Measurements from ENCODE around the gene ATP1B1. TPM values are rescaled to one million over a fixed set of nuclear protein-coding genes. Genes with fewer than 3 reads are reported as not detected.

The ATP1B1 gene
- total and polyA plus RNA-seq, 7 experiments from 2014 or later, result 0.54 to 10.6 (median 1.9) TPM

- intact Hi-C loops (cut with micrococcal nuclease), result no loop called here
- Mint-ChIP-seq H3K4me3 (no peak overlapping the region), H3K27ac (no peak overlapping the region), H3K4me1 (no peaks in the 10 kb centered on the region), H3K27me3 (no peaks in the 10 kb centered on the region), H3K9me3 (no peaks in the 10 kb centered on the region), H3K36me3 (peaks cover 0 to 9% (median 8%) of the 10 kb centered on the region in 5 donors)
- Histone ChIP-seq H3K27ac (ENCODE audit: low read depth, low read length) (no peak overlapping the region), H3K4me1 (ENCODE audit: control insufficient read depth in 2 of 2, insufficient read depth in 2 of 2, low read length in 2 of 2) (no peaks in the 10 kb centered on the region), H3K4me3 (ENCODE audit: low read length) (no peak overlapping the region), H3K9me3 (ENCODE audit: control insufficient read depth in 2 of 3, low read length in 3 of 3) (no peaks in the 10 kb centered on the region), H3K36me3 (ENCODE audit: control insufficient read depth in 2 of 3, insufficient read depth in 3 of 3, low read length in 3 of 3) (no peaks in the 10 kb centered on the region), H3K27me3 (ENCODE audit: control insufficient read depth in 2 of 2, insufficient read depth in 2 of 2, low read length in 2 of 2) (no peaks in the 10 kb centered on the region)
- ATAC-seq (no peak), DNase-seq (no peak)
- CTCF ChIA-PET, result no interaction called here
- POLR2A ChIA-PET, result no interaction called here
Observed at GRCh38 chr1:169149555-169150286, 43.2 kb downstream of the ATP1B1 start.

GRCh38 chr1:169150641-169151337 is 44.3 kb downstream of the ATP1B1 start:
- Mint-ChIP-seq H3K4me1 (no peaks in the 10 kb centered on the region), H3K27ac (no peak overlapping the region), H3K4me3 (no peak overlapping the region), H3K36me3 (peaks cover 0 to 11% (median 4%) of the 10 kb centered on the region in 5 donors), H3K9me3 (no peaks in the 10 kb centered on the region), H3K27me3 (no peaks in the 10 kb centered on the region)
- Histone ChIP-seq H3K36me3 (ENCODE audit: control insufficient read depth in 2 of 3, insufficient read depth in 3 of 3, low read length in 3 of 3) (no peaks in the 10 kb centered on the region), H3K27ac (ENCODE audit: low read depth, low read length) (no peak overlapping the region), H3K27me3 (ENCODE audit: control insufficient read depth in 2 of 2, insufficient read depth in 2 of 2, low read length in 2 of 2) (no peaks in the 10 kb centered on the region), H3K4me1 (ENCODE audit: control insufficient read depth in 2 of 2, insufficient read depth in 2 of 2, low read length in 2 of 2) (no peaks in the 10 kb centered on the region), H3K9me3 (ENCODE audit: control insufficient read depth in 2 of 3, low read length in 3 of 3) (no peaks in the 10 kb centered on the region), H3K4me3 (ENCODE audit: low read length) (no peak overlapping the region)
- ChIA-PET CTCF (no interaction called here), POLR2A (no interaction called here)
- ATAC-seq (no peak), DNase-seq (no peak)
- intact Hi-C loops (cut with micrococcal nuclease), result no loop called here

GRCh38 chr1:169151338-169151837 is 44.9 kb downstream of the ATP1B1 start:
- peaks cover 0 to 11% (median 0%) of the 10 kb centered on the region in 5 donors for H3K36me3 Mint-ChIP-seq
- Histone ChIP-seq H3K36me3 (ENCODE audit: control insufficient read depth in 2 of 3, insufficient read depth in 3 of 3, low read length in 3 of 3) (no peaks in the 10 kb centered on the region), H3K4me1 (ENCODE audit: control insufficient read depth in 2 of 2, insufficient read depth in 2 of 2, low read length in 2 of 2) (no peaks in the 10 kb centered on the region), H3K27me3 (ENCODE audit: control insufficient read depth in 2 of 2, insufficient read depth in 2 of 2, low read length in 2 of 2) (no peaks in the 10 kb centered on the region), H3K4me3 (ENCODE audit: low read length) (no peak overlapping the region), H3K27ac (ENCODE audit: low read depth, low read length) (no peak overlapping the region), H3K9me3 (ENCODE audit: control insufficient read depth in 2 of 3, low read length in 3 of 3) (no peaks in the 10 kb centered on the region)
- intact Hi-C loops (cut with micrococcal nuclease), result no loop called here
- POLR2A ChIA-PET, result no interaction called here
- no peak overlapping the region for H3K27ac Mint-ChIP-seq
- DNase-seq (no peak), ATAC-seq (no peak)
- H3K27me3 Mint-ChIP-seq, result no peaks in the 10 kb centered on the region
- H3K4me1 Mint-ChIP-seq, result no peaks in the 10 kb centered on the region
- H3K9me3 Mint-ChIP-seq, result no peaks in the 10 kb centered on the region
- H3K4me3 Mint-ChIP-seq, result no peak overlapping the region
- CTCF ChIA-PET, result no interaction called here

- no peaks in the 10 kb centered on the region for H3K4me1 Mint-ChIP-seq
- CTCF ChIA-PET, result no interaction called here
Observed at GRCh38 chr1:169155675-169156074, 49.2 kb downstream of the ATP1B1 start.

GRCh38 chr1:169156580-169156979 is 50.1 kb downstream of the ATP1B1 start:
- H3K27ac ChIP-seq (ENCODE audit: low read depth, low read length), result no peak overlapping the region
- H3K4me3 ChIP-seq (ENCODE audit: low read length), result no peak overlapping the region
- no peak for ATAC-seq
- no peaks in the 10 kb centered on the region for H3K9me3 ChIP-seq (ENCODE audit: control insufficient read depth in 2 of 3, low read length in 3 of 3)
- Mint-ChIP-seq H3K36me3 (peaks cover 0 to 8% (median 3%) of the 10 kb centered on the region in 5 donors), H3K4me1 (no peaks in the 10 kb centered on the region), H3K9me3 (no peaks in the 10 kb centered on the region), H3K27me3 (no peaks in the 10 kb centered on the region), H3K27ac (no peak overlapping the region), H3K4me3 (no peak overlapping the region)
- no peak for DNase-seq
- intact Hi-C loops (cut with micrococcal nuclease), result no loop called here
- H3K4me1 ChIP-seq (ENCODE audit: control insufficient read depth in 2 of 2, insufficient read depth in 2 of 2, low read length in 2 of 2), result no peaks in the 10 kb centered on the region
- ChIA-PET CTCF (no interaction called here), POLR2A (no interaction called here)
- no peaks in the 10 kb centered on the region for H3K27me3 ChIP-seq (ENCODE audit: control insufficient read depth in 2 of 2, insufficient read depth in 2 of 2, low read length in 2 of 2)
- no peaks in the 10 kb centered on the region for H3K36me3 ChIP-seq (ENCODE audit: control insufficient read depth in 2 of 3, insufficient read depth in 3 of 3, low read length in 3 of 3)

More at GRCh38 chr1:169155675-169156074, 49.2 kb downstream of the ATP1B1 start:
- Mint-ChIP-seq H3K27ac (no peak overlapping the region), H3K36me3 (peaks cover 0 to 8% (median 3%) of the 10 kb centered on the region in 5 donors), H3K27me3 (no peaks in the 10 kb centered on the region), H3K9me3 (no peaks in the 10 kb centered on the region), H3K4me3 (no peak overlapping the region)
- H3K27ac ChIP-seq (ENCODE audit: low read depth, low read length), result no peak overlapping the region
- no peaks in the 10 kb centered on the region for H3K27me3 ChIP-seq (ENCODE audit: control insufficient read depth in 2 of 2, insufficient read depth in 2 of 2, low read length in 2 of 2)
- no peak overlapping the region for H3K4me3 ChIP-seq (ENCODE audit: low read length)
- POLR2A ChIA-PET, result no interaction called here
- intact Hi-C loops (cut with micrococcal nuclease), result no loop called here
- no peak for ATAC-seq
- H3K9me3 ChIP-seq (ENCODE audit: control insufficient read depth in 2 of 3, low read length in 3 of 3), result no peaks in the 10 kb centered on the region
- DNase-seq, result no peak
- no peaks in the 10 kb centered on the region for H3K36me3 ChIP-seq (ENCODE audit: control insufficient read depth in 2 of 3, insufficient read depth in 3 of 3, low read length in 3 of 3)
- H3K4me1 ChIP-seq (ENCODE audit: control insufficient read depth in 2 of 2, insufficient read depth in 2 of 2, low read length in 2 of 2), result no peaks in the 10 kb centered on the region

- intact Hi-C loops (cut with micrococcal nuclease), result no loop called here
- Histone ChIP-seq H3K4me1 (ENCODE audit: control insufficient read depth in 2 of 2, insufficient read depth in 2 of 2, low read length in 2 of 2) (no peaks in the 10 kb centered on the region), H3K9me3 (ENCODE audit: control insufficient read depth in 2 of 3, low read length in 3 of 3) (no peaks in the 10 kb centered on the region), H3K36me3 (ENCODE audit: control insufficient read depth in 2 of 3, insufficient read depth in 3 of 3, low read length in 3 of 3) (no peaks in the 10 kb centered on the region), H3K27ac (ENCODE audit: low read depth, low read length) (no peak overlapping the region), H3K4me3 (ENCODE audit: low read length) (no peak overlapping the region), H3K27me3 (ENCODE audit: control insufficient read depth in 2 of 2, insufficient read depth in 2 of 2, low read length in 2 of 2) (no peaks in the 10 kb centered on the region)
- POLR2A ChIA-PET, result interaction anchor here (0.6 kb wide), 1 partner anchor 1019 kb away, joined by 3 read pairs; no protein-coding TSS in a partner anchor
- H3K9me3 Mint-ChIP-seq, result no peaks in the 10 kb centered on the region
- DNase-seq (no peak), ATAC-seq (no peak)
- no peak overlapping the region for H3K4me3 Mint-ChIP-seq
- H3K4me1 Mint-ChIP-seq, result no peaks in the 10 kb centered on the region
- CTCF ChIA-PET, result no interaction called here
- no peaks in the 10 kb centered on the region for H3K27me3 Mint-ChIP-seq
- no peak overlapping the region for H3K27ac Mint-ChIP-seq
- peaks cover 0 to 18% (median 10%) of the 10 kb centered on the region in 5 donors for H3K36me3 Mint-ChIP-seq
Observed at GRCh38 chr1:169160845-169161495, 54.5 kb downstream of the ATP1B1 start.
